ENCODE measurements around the gene ULK4.

GRCh38 chr3:41920406-41920965 lies 41.4 kb downstream of the ULK4 start:
- TF ChIP-seq, protein P1, sequence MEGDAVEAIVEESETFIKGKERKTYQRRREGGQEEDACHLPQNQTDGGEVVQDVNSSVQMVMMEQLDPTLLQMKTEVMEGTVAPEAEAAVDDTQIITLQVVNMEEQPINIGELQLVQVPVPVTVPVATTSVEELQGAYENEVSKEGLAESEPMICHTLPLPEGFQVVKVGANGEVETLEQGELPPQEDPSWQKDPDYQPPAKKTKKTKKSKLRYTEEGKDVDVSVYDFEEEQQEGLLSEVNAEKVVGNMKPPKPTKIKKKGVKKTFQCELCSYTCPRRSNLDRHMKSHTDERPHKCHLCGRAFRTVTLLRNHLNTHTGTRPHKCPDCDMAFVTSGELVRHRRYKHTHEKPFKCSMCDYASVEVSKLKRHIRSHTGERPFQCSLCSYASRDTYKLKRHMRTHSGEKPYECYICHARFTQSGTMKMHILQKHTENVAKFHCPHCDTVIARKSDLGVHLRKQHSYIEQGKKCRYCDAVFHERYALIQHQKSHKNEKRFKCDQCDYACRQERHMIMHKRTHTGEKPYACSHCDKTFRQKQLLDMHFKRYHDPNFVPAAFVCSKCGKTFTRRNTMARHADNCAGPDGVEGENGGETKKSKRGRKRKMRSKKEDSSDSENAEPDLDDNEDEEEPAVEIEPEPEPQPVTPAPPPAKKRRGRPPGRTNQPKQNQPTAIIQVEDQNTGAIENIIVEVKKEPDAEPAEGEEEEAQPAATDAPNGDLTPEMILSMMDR (IDR thresholded peaks at IDR 0.05): no peak
- no peak for TF ChIP-seq POLR2A (IDR thresholded peaks at IDR 0.05)
